Islet of Langerhans (tissue), 1 donor: ENCODE results near the gene LYSMD2.

Experiments
- FAIRE-seq: peaks from one replicate; lab custom pipeline; 2011; peaks lifted over from hg19 to GRCh38; lab: Jason Lieb, UNC

Gene LYSMD2

DNA sequence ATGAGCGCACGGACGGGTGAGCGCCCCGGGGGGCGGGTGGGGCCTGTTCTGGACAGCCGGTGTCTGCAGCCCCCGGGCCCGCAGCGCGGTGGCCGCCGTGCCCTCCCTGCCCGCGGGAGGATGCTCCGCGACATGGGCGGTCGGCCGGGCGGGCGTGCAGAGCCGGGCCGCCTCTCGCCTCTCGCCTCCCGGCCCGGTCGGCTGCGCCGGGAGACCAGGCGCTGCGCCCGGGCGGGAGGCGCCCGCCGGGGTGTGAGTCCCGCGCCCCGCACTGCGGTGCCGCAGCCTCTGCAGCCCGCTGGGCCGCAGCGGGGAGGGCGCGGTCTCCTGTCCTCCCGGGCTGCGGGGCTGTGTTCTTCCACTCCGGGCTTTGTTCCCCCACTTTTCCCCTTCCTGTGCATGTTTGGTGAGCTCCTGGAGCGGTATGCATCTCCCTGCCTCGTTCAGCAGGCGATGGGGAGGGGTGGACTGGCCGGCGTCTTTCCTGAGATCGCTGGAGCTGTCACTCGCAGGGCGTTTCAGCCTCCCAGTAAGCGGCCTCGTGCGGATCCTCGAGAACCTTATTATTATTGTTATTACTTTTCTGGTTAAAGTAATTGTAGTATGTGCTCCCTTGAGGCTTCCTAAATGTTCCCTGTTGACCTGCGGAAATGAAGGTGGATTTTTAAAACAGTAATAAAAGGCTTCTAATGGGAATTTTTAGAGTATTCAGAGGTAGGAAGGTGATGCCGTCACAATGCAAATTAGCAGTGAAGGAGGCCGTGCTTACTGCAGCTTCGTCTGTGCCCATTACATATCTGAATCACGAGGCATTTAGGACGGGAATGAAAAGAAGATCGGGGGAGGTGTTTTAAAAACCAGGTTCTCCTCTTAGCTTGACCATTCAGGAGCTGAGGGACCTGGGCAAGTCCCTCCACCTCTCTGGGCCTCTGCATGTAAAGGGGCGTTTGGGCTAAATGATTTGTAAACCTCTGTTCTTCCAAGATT lies 14.5 kb upstream of the LYSMD2 start:
- peak; percentile 73 for FAIRE-seq

DNA sequence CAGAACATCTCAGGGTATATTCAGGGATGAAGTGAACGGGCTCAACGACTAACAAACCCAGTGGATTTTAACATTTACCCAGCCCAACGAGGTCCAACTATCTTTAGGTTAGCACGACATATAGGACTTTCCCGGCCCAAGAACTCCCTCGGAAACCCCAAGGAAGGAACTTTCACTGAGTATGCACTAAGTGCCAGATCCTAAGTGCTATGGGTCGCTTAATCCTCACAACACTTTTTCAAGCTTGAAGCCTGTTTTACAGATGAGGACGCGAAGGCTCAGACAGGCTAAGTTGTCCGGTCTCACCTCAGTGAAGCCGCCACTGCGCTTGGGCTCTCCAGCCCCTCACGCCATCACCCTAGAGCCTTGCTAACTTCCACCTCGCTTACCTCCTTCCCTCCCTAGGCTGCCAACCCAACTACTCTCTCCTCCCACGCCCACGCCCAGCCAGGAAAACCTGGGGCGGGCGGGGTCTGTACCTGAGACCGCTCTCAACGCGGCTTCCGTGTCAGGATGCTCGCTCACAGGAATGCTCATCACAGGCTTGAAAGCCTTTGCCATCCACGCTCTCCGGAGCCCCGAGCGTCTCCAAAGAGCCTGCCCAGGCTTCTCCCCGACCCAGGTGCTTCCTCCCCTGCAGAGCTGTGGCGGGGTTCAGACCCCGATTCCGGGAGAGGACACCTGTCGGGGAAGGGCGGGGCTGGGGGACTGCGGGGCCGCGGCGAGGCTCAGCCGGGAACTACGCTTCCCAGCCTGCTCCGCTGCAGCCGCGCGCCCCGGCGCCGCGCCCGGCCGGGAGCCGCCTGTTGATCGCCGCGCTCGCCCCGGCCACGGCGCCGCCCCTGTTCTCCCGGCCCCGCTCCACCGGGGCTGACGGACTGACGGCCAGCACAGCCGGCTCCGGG lies 13.6 kb upstream of the LYSMD2 start, which contains the start of gene TMOD2:
TSS of gene TMOD2 (plus strand) at position 806 of the 905 bp plus-strand sequence. CDS start 14,845 bp downstream, outside the sequence.
- no peak for FAIRE-seq

- no peak for FAIRE-seq
Observed at GRCh38 chr15:51750186-51750585, 12.7 kb upstream of the LYSMD2 start.

- no peak for FAIRE-seq
Observed at GRCh38 chr15:51749307-51749706, 11.9 kb upstream of the LYSMD2 start.

GRCh38 chr15:51739061-51739712 lies 1.7 kb upstream of the LYSMD2 start:
- no peak for FAIRE-seq

GRCh38 chr15:51738553-51738952 lies 1.1 kb upstream of the LYSMD2 start:
- FAIRE-seq = no peak

DNA sequence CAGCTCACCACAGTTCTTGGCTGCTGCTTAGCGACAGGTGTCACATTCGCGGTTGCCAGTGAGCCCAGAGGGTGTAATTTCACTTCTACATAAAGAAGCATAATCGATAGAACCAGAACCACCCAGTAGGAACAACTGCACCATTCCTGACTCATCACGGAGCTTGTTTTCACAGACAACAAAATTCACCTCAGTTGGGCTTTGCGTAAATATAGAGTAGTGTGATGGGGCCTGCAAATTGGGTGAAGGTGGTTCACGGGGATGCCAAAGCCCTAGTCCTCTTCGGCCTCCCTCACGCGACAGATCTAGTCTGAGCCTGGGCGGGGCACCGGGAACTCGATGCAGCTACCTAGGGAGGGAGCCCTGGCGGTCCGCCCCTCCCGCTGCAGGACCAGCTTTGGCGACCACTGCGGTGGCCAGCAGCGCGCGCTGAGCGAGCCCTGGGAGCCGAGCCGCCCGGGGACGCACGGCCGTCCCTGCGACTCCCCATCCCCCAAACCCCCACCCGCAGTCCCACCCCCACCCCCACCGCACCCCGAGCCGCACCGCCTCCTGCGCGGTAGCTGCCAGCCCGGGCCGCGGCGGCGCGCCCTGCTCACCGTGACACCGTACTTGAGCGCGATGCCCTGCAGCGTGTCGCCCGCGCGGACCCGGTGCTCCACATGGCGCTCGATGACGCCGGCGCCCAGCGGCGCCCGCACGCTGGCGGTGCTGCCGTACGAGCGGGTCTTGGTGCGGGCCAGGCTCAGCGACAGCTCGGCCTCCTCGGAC lies 519 bp downstream of the LYSMD2 start:
- no peak for FAIRE-seq

DNA sequence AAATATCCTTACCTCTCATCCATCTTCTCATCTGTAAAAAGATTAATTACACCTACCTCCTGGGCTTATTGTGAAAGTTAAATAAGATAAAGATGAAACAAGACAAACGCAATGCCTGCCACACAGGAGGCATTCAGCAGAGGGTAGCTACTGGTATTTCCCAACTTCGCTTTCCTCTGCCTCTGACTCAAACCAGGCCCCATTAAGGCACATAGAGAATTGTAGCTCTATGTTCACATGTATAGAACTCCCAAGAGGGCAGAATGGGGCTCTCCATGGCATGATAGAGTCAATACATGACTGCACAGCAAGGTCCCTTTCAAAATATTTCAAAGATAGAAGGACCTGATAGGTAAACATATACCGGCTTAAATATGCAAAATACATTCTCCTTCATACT lies 1.4 kb downstream of the LYSMD2 start:
- FAIRE-seq = no peak

GRCh38 chr15:51735228-51736010 lies 2.0 kb downstream of the LYSMD2 start:
- FAIRE-seq = no peak

DNA sequence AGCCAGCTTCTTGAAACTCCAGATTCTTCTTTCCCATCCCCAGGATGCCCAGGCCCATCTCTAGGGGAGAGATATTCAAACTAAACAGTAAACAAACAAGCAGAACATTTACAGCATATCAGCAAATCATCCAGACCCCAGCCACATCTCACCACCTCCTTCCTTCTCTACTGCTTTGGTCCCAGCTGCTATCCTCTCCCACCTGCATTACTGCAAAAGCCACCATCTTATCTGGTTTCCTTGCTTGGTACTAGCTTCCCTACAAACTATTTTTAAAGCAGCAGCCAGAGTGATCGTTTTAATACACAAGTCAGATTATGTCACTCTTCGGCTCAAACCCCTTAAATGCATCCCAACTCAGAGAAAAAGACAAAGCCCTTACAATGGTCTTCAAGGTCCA lies 4.8 kb downstream of the LYSMD2 start:
- FAIRE-seq = no peak

- no peak for FAIRE-seq
Observed at GRCh38 chr15:51731549-51732267, 5.7 kb downstream of the LYSMD2 start.

DNA sequence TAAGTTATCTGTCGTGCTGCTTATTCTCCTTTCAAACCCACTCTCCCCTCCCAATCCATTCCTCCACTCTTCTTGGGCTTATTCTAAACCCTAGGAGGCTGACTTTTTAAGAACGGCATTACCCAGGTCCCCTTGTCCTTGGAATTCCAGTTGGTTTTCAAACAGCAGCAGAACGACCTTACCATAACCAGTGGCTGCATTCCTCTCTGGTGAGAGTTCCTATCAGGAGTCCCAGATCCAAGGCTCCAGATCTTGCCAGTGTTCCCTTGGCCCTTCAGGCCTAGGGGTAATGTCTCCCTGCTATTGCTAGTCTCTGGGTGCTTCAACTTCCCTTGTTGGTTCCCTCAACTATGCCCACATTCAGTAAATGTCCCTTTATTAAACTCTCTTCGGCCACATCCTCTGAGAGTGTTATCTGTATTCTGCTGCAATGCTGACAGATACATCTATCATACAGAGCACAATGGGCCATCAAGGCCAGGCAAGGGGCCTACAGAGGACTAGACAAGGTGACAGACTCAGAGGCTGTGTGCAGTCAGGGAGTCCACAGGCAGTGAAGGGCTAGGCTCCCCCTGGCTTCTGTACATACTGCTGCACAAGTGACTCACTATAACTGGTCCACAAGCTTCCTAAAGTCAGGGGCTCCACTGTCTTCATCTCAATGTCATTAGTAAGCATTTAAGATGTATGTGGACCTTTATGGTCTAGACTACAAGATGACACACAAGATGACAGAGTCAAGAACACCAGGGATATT lies 10.1 kb downstream of the LYSMD2 start:
- no peak for FAIRE-seq

- FAIRE-seq = peak; percentile 17
Observed at GRCh38 chr15:51726302-51727073, 11.0 kb downstream of the LYSMD2 start.

- FAIRE-seq = no peak
Observed at GRCh38 chr15:51724673-51725072, 12.8 kb downstream of the LYSMD2 start.

GRCh38 chr15:51724199-51724598 lies 13.3 kb downstream of the LYSMD2 start:
- FAIRE-seq = no peak

GRCh38 chr15:51721199-51721960 lies 16.1 kb downstream of the LYSMD2 start:
- FAIRE-seq = no peak

GRCh38 chr15:51720201-51720995 lies 17.1 kb downstream of the LYSMD2 start:
- FAIRE-seq = no peak
